Chondrocyte (in vitro differentiated cells): ENCODE results near the gene LACTBL1. TPM values are rescaled to one million over a fixed set of nuclear protein-coding genes. Genes with fewer than 3 reads are reported as not detected.

Source experiments
- DNase-seq: peaks from one replicate; pipeline ENCODE4 v3.0.0; 2021; ENCODE audit warnings: mixed read lengths, low spot score
- H3K27ac Mint-ChIP-seq: one replicate; pipeline ENCODE4 v1.8.0; 2021; ENCODE audit warnings: mild to moderate bottlenecking, moderate library complexity, mixed read lengths; ENCODE audit not compliant: unreplicated experiment
- H3K27me3 Mint-ChIP-seq: 2 replicates; pipeline ENCODE4 v1.8.0; 2021; ENCODE audit warnings: low read depth, mixed read lengths
- H3K36me3 Mint-ChIP-seq: 2 replicates; pipeline ENCODE4 v1.8.0; 2021; ENCODE audit warnings: low read depth, mixed read lengths
- H3K4me1 Mint-ChIP-seq: 2 replicates; pipeline ENCODE4 v1.8.0; 2021; ENCODE audit warnings: low read depth, mild to moderate bottlenecking, mixed read lengths
- H3K4me3 Mint-ChIP-seq: one replicate; pipeline ENCODE4 v1.8.0; 2021; ENCODE audit warnings: mild to moderate bottlenecking, moderate library complexity, mixed read lengths; ENCODE audit not compliant: unreplicated experiment
- H3K9me3 Mint-ChIP-seq: 2 replicates; pipeline ENCODE4 v1.8.0; 2021; ENCODE audit warnings: low read depth, mixed read lengths
- total RNA-seq: library from RNA; stranded (reverse); gene quantifications from 3 replicates; pipeline ENCODE4 v1.2.1, GENCODE V29; 2021
- TF ChIP-seq, protein P1 (sequence below): fragments of 200-600 bp; sonication (generic); IDR thresholded peaks from 2 replicates; pipeline ENCODE4 v1.5.0; 2021; ENCODE audit warnings: antibody characterized with exemption, mild to moderate bottlenecking, moderate library complexity

Gene LACTBL1
- total RNA-seq, 1 donor from 2014 or later = not detected

DNA sequence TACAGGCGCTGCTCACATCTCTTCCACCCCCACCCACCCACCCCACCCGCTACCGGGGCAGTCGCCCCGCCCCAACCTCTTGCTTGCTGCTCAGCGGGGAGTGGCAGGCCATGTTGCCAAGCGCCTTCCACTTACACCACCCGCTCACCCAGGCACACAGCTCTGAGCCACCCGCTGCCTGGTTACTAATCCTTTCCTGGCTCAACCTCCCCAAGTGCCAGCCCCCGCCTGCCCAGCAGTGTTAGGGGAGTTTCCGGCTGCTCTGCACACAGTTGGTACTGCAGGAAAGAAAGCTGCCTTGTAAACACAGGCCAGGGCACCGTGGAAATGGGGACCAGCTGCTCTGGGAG, 56.2 kb downstream of the LACTBL1 start:
- H3K4me1 Mint-ChIP-seq = peaks cover 23% of the 10 kb centered on the region
- no peaks in the 10 kb centered on the region for H3K27me3 Mint-ChIP-seq
- no peak overlapping the region for H3K27ac Mint-ChIP-seq
- TF ChIP-seq, protein P1, sequence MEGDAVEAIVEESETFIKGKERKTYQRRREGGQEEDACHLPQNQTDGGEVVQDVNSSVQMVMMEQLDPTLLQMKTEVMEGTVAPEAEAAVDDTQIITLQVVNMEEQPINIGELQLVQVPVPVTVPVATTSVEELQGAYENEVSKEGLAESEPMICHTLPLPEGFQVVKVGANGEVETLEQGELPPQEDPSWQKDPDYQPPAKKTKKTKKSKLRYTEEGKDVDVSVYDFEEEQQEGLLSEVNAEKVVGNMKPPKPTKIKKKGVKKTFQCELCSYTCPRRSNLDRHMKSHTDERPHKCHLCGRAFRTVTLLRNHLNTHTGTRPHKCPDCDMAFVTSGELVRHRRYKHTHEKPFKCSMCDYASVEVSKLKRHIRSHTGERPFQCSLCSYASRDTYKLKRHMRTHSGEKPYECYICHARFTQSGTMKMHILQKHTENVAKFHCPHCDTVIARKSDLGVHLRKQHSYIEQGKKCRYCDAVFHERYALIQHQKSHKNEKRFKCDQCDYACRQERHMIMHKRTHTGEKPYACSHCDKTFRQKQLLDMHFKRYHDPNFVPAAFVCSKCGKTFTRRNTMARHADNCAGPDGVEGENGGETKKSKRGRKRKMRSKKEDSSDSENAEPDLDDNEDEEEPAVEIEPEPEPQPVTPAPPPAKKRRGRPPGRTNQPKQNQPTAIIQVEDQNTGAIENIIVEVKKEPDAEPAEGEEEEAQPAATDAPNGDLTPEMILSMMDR = no peak
- no peaks in the 10 kb centered on the region for H3K9me3 Mint-ChIP-seq
- DNase-seq = peak; percentile 91
- no peak overlapping the region for H3K4me3 Mint-ChIP-seq
- H3K36me3 Mint-ChIP-seq = peaks cover 14% of the 10 kb centered on the region

DNA sequence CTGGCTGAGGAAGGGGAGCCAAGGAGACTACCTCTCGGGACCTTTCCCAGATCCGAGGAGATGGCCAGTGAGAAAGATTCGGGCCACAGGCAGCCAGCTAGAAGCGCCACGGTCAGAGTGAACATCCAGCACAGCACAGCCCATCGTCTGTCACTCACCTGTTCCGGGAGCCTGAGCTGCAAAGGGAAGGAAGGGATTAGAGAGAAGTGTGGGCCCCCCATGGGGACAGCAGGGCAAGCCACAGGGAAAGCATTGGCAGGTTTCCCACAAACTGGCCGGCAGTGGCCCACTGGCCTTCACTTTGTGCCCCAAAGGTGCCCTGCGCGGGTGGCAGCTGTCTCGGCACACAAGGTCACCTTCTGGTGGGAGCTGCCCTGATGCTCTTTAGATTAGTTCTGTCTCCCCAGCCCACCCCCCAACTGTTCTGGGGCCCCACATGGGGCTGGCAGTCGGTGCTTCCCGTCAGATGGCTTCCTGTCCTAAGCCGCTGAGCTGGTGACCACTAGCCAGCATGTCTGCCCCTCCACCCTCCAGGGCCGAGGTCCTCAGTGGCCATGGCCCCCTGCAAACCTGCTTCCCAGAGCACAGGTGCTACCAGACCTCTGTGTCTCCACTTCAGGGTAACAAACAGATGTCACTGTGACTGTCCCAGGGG, 56.7 kb downstream of the LACTBL1 start:
- H3K4me3 Mint-ChIP-seq = no peak overlapping the region
- TF ChIP-seq, protein P1 = no peak
- peaks cover 14% of the 10 kb centered on the region for H3K36me3 Mint-ChIP-seq
- no peak overlapping the region for H3K27ac Mint-ChIP-seq
- DNase-seq = peak; percentile 37
- H3K27me3 Mint-ChIP-seq = no peaks in the 10 kb centered on the region
- peaks cover 18% of the 10 kb centered on the region for H3K4me1 Mint-ChIP-seq
- H3K9me3 Mint-ChIP-seq = no peaks in the 10 kb centered on the region

DNA sequence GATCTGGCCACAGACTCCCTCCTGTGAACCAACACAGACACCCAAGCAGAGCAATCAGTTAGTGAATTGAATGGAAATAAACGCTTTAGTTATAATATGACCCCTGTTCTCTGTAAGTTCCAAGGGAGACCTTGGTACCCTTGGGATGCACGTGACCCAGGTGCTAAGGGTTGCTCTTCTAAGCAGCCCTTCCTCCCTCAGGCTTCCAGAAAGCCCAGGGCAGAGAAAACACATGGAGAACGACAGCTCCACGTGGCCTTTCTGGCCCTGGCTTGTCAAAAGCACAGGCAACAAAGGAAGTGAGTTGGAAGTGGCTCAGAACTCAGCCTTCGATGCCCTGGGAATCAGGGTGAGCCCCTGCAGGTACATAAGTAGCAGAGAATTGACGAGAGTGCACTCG, 57.4 kb downstream of the LACTBL1 start:
- Mint-ChIP-seq H3K27ac (no peak overlapping the region), H3K4me1 (peaks cover 11% of the 10 kb centered on the region), H3K4me3 (no peak overlapping the region), H3K9me3 (no peaks in the 10 kb centered on the region), H3K36me3 (peaks cover 14% of the 10 kb centered on the region), H3K27me3 (no peaks in the 10 kb centered on the region)
- DNase-seq = no peak
- TF ChIP-seq, protein P1 = no peak

DNA sequence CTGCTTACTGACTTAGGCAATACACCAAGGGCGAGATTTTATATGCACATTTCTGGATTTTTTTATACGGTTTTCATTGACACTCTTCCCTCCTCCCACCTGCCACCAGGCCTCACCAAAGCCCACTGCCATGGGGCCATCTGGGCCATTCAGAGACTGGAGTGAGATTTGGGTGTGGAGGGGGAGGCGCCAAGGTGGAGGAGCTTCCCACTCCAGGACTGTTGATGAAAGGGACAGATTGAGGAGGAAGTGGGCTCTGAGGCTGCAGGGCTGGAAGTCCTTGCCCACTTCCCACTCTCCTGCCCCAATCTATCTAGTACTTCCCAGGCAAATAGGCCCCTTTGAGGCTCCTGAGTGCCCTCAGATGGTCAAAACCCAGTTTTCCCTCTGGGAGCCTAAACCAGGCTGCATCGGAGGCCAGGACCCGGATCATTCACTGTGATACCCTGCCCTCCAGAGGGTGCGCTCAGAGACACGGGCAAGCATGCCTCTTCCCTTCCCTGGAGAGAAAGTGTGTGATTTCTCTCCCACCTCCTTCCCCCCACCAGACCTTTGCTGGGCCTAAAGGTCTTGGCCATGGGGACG, 57.9 kb downstream of the LACTBL1 start:
- H3K36me3 Mint-ChIP-seq = peaks cover 14% of the 10 kb centered on the region
- H3K9me3 Mint-ChIP-seq = no peaks in the 10 kb centered on the region

DNA sequence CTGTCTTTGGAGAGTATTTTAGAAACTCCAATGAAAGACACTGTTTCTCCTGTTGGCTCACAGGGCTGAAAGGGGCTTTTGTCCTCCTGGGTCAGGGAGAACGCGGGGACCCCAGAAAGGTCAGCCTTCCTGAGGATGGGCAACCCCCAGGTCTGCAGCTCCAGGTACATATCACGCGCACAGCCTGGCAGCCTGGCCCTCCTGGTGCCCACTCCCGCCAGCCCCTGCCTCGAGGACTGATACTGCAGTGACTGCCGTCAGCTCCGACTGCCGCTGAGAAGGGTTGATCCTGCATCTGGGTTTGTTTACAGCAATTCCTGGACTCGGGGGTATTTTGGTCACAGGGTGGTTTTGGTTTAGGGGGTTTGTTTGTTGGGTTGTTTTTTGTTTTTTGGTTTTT, 58.5 kb downstream of the LACTBL1 start:
- peaks cover 14% of the 10 kb centered on the region for H3K36me3 Mint-ChIP-seq

More for the DNA sequence above, 57.9 kb downstream of the LACTBL1 start:
- Mint-ChIP-seq H3K4me1 (peaks cover 6% of the 10 kb centered on the region), H3K4me3 (no peak overlapping the region), H3K27me3 (no peaks in the 10 kb centered on the region), H3K27ac (no peak overlapping the region)
- no peak for DNase-seq
- TF ChIP-seq, protein P1 = no peak

More for the DNA sequence above, 58.5 kb downstream of the LACTBL1 start:
- no peak overlapping the region for H3K27ac Mint-ChIP-seq
- TF ChIP-seq, protein P1 = no peak
- H3K4me1 Mint-ChIP-seq = peaks cover 3% of the 10 kb centered on the region
- no peaks in the 10 kb centered on the region for H3K9me3 Mint-ChIP-seq
- no peaks in the 10 kb centered on the region for H3K27me3 Mint-ChIP-seq
- no peak for DNase-seq
- no peak overlapping the region for H3K4me3 Mint-ChIP-seq
